K562 (cell line): ENCODE results near the gene PPT1.

Experiments used
- CREB1 ChIP-seq, 2 experiments: sonication (generic) in 1 of 2; formaldehyde crosslinking in 1 of 2; IDR thresholded peaks; 2 replicates each; pipeline versions ENCODE4 v1.6.1 to v1.8.0; 2012 to 2022; ENCODE audit warnings: inconsistent platforms in 1 of 2, mild to moderate bottlenecking in 1 of 2, missing genetic modification reagents in 1 of 2, moderate library complexity in 1 of 2
- CTCF ChIP-seq, 3 experiments: IDR thresholded peaks in 2 of 3; conservative IDR thresholded peaks in 1 of 3; 2 replicates each; pipeline ENCODE4 v1.5.1; 2011 to 2012; ENCODE audit warnings: low read length in 3 of 3, mild to moderate bottlenecking in 3 of 3, control low read depth in 2 of 3, improper control_type of control experiment in 1 of 3, inconsistent platforms in 1 of 3, low read depth in 1 of 3, mixed read lengths in 1 of 3, moderate library complexity in 1 of 3; ENCODE audit not compliant: insufficient read depth in 2 of 3
- FOS ChIP-seq: IDR thresholded peaks from 3 replicates; pipeline ENCODE4 v1.6.1; 2011; ENCODE audit not compliant: insufficient read length; ENCODE audit errors: extremely low read depth
- LARP7 ChIP-seq: fragments of 450-650 bp; IDR thresholded peaks from 2 replicates; pipeline ENCODE4 v1.6.1; 2016
- POLR2A ChIP-seq: fragments of 450-650 bp; conservative IDR thresholded peaks from 2 replicates; pipeline ENCODE4 v1.6.1; 2016
- POLR2AphosphoS5 ChIP-seq: IDR thresholded peaks from 2 replicates; pipeline ENCODE4 v1.6.1; 2011; ENCODE audit warnings: mild to moderate bottlenecking, low read depth, low read length, moderate library complexity; ENCODE audit not compliant: control insufficient read depth, insufficient read depth
- SRF ChIP-seq, 2 experiments: fragments of 250-450, 450-650 bp in 1 of 2; sonication (Bioruptor Pico) in 1 of 2; sonication (generic) in 1 of 2; formaldehyde crosslinking; IDR thresholded peaks; 2 replicates each; pipeline versions ENCODE4 v1.5.0 to v1.5.1; 2020 to 2022; ENCODE audit warnings: mild to moderate bottlenecking in 1 of 2, missing genetic modification reagents in 1 of 2
- TRIM24 ChIP-seq, 2 experiments: fragments of 450-650 bp; IDR thresholded peaks; 2 replicates each; pipeline ENCODE4 v1.6.1; 2016
- ZNF121 ChIP-seq: sonication (generic); formaldehyde crosslinking; conservative IDR thresholded peaks from 2 replicates; pipeline ENCODE4 v1.8.0; 2022; ENCODE audit warnings: missing genetic modification reagents
- ZNF311 ChIP-seq: fragments of 250-450 bp; sonication (Bioruptor Pico); IDR thresholded peaks from 2 replicates; pipeline ENCODE4 v1.4.0; 2020; ENCODE audit warnings: mild to moderate bottlenecking, moderate library complexity

DNA sequence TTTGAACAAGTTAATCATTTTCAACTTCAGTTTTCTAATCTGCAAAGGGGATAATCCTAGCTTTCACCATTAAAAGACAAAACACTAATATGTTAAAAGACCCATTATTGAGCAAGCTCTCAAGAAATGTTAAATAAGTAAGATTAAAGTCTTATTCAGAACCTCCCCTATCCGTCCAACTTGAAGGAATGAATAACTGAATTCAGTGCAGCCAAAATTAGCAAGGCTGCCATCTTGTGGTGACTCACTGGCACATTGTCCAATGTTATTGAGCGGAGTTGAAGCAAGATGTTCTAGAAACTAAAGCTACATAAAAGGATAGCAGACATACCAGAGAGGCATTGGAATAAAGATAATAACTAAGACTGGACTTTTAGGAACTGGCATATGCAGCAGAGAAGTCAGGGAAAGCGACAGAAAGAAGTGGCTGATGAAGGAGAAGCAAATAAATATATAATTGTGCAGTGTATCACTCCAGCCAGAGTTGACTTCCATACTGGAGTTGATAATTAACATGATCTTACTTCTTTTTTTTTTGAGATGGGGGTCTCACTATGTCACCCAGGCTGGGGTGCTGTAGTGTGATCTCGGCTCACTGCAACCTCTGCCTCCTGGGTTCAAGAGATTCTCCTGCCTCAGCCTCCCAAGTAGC lies 64.7 kb downstream of the PPT1 start:
- no peak for TF ChIP-seq CREB1 (IDR thresholded peaks at IDR 0.05)
- TF ChIP-seq CREB1 (CRISPR knock-in tag; IDR thresholded peaks at IDR 0.05): no peak
- no peak for TF ChIP-seq LARP7
- no peak for TF ChIP-seq POLR2AphosphoS5
- TF ChIP-seq SRF (CRISPR knock-in tag; IDR thresholded peaks at IDR 0.05): no peak
- no peak for TF ChIP-seq TRIM24 (IDR thresholded peaks at IDR 0.05)
- no peak for TF ChIP-seq ZNF121
- TF ChIP-seq POLR2A: no peak
- peak; percentile 71 to 89 (median 80) for TF ChIP-seq CTCF (IDR thresholded peaks at IDR 0.05 in 2 of 3, conservative IDR thresholded peaks at IDR 0.05 in 1 of 3; ENCODE audit: insufficient read depth in 2 of 3, low read depth in 1 of 3, low read length in 3 of 3)
- TF ChIP-seq ZNF311: no peak
- TF ChIP-seq FOS: no peak
